NCI-H2081 treated with DMSO at 0.1 percent for 48 hours (cell line): ENCODE results near the gene DNAJC5.
"Not testable (repeated sequence)": the region's sequence is repeated elsewhere in the genome, so short reads cannot be mapped to it uniquely, and the experiment has no call there.

Experiments used
- DNase-seq: peaks from one replicate; lab custom pipeline; 2025; lab: John Stamatoyannopoulos, UW

DNAJC5 gene

GRCh38 chr20:63955281-63955826 is 60.4 kb downstream of the DNAJC5 start:
- no peak for DNase-seq

GRCh38 chr20:63955827-63956663 is 61.1 kb downstream of the DNAJC5 start, which contains the start of gene UCKL1:
Gene UCKL1 (minus strand): TSS chr20:63956416. CDS start chr20:63956372, 44 bp downstream.
- no peak for DNase-seq

GRCh38 chr20:63956664-63957003 is 61.7 kb downstream of the DNAJC5 start:
- no peak for DNase-seq

- DNase-seq: no peak
These were observed 62.2 kb downstream of the DNAJC5 start for GRCh38 chr20:63957004-63957689.

GRCh38 chr20:63957690-63958441 is 62.9 kb downstream of the DNAJC5 start:
- DNase-seq: no peak

- DNase-seq: no peak
These were observed 63.5 kb downstream of the DNAJC5 start for GRCh38 chr20:63958471-63958870.

- no peak for DNase-seq
These were observed 64.2 kb downstream of the DNAJC5 start for GRCh38 chr20:63958964-63959698.

GRCh38 chr20:63959699-63960075 is 64.8 kb downstream of the DNAJC5 start:
- no peak for DNase-seq

GRCh38 chr20:63960654-63961621 is 66.0 kb downstream of the DNAJC5 start:
- DNase-seq: not testable (repeated sequence)

GRCh38 chr20:63961664-63962425 is 66.9 kb downstream of the DNAJC5 start:
- no peak for DNase-seq

- DNase-seq: no peak
These were observed 67.8 kb downstream of the DNAJC5 start for GRCh38 chr20:63962426-63963347.

- no peak for DNase-seq
These were observed 68.4 kb downstream of the DNAJC5 start for GRCh38 chr20:63963348-63963741.

GRCh38 chr20:63963784-63964301 is 68.9 kb downstream of the DNAJC5 start:
- no peak for DNase-seq

- DNase-seq: no peak
These were observed 69.5 kb downstream of the DNAJC5 start for GRCh38 chr20:63964412-63964811.

- no peak for DNase-seq
These were observed 71.4 kb downstream of the DNAJC5 start for GRCh38 chr20:63966172-63966943.

- DNase-seq: no peak
These were observed 72.0 kb downstream of the DNAJC5 start for GRCh38 chr20:63966944-63967322.

- no peak for DNase-seq
These were observed 72.6 kb downstream of the DNAJC5 start for GRCh38 chr20:63967330-63968135.
